HG02610 (cell line): ENCODE results near the gene CHTF18.
A peak's percentile ranks its signal among the peaks of the same experiment; 100 is the strongest.
"Not testable (repeated sequence)": the region's sequence is repeated elsewhere in the genome, so short reads cannot be mapped to it uniquely, and the experiment has no call there.

Source experiments
- ATAC-seq: cut with Tn5 transposase; IDR thresholded peaks from one replicate; pipeline ENCODE4 v1.9.1; 2021; ENCODE audit warnings: mild to moderate bottlenecking, moderate library complexity; ENCODE audit not compliant: unreplicated experiment

The CHTF18 gene

DNA sequence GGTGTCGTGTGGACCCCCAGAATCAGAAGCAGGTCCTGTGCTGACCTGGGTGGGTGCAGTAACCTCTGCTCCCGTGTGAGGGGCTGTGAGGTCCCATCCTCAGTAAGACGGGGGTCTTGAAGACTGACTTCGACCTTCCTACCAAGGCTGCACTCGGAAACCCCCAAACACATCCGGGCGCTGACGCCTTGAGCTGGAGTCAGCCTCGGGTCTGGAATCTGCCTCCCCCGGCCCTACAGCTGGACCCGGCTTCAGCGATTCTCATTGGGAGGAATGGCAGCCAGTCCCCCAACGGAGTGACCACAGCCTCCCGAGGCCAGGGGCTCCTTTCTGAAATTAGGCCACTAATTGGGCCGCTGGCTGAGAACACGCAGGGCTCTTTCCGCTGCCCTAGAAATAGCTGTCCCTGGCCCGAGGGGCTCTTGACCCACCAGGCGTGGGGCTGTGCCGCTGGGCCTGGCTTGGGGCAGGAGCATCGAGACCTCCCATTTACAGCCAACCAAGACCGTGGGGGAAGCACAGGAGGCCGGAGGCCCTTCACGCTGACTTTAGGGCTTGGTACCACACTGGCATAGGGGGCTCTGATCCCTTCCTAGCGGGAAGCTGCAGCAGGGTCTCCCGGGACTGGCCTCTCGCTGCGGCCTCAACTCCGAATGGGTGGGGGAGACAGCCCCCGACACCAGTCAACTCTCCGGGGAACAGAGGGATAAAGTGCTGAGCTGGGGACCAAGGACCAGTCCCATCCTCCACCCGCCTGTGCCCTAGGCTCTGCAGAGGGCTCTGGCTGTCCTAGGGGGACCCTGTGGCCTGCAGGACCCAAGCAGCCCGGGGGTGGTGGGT is 14.7 kb downstream of the CHTF18 start:
- ATAC-seq: no peak

DNA sequence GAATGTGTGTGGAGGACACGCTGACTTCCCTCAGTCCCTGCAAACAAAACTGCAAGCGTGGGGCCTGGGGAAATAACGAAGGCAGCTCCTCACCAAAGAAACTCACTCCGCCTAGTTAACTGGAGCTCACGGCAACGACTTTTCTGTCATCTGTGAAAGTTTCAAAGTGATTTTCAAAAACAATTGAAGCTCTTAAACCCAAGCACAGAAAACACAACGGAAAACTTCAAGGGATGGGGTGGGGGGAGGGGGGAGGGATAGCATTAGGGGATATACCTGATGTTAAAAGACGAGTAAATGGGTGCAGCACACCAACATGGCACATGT is 15.3 kb downstream of the CHTF18 start:
- ATAC-seq: no peak

DNA sequence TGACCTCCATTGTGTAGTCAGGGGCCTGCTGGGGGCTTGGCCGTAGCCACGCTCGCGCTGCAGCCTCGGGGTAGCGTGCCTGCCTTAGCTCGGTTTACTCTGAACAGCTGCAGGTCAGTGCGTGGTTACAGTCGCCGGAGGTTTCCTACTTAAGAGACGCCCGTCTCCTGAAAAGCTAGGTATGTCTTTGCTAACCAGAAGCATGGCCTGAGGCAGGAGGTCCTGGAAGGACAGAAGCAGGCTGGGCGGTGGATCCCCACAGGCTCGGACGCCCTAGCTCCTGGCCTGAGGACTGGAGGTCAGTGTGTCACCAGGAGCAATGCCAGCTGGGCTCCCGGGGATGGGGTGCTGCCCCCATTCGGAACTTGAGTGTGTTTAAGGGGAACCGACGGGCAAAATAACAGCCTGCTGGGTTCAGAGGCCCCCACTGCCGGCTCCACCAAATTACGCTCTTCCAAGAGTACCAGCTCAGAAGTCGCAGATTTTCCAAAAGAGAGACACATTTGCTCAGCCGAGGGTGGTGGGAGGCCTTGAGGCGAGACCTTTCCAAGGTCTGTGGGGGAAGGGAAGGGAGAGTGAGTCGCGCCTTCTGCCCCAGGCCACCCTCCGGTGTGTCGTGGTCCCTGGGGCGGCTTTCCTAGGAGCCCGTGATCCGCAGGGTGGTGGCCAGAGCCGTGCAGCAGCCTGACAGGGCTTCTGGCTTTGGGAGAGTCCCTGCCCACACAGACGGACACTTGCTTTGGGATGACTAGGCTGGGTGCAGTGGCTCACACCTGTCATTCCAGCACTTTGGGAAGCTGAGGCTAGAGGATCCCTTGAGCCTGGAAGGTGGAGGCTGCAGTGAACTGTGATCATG is 16.0 kb downstream of the CHTF18 start:
- no peak for ATAC-seq

DNA sequence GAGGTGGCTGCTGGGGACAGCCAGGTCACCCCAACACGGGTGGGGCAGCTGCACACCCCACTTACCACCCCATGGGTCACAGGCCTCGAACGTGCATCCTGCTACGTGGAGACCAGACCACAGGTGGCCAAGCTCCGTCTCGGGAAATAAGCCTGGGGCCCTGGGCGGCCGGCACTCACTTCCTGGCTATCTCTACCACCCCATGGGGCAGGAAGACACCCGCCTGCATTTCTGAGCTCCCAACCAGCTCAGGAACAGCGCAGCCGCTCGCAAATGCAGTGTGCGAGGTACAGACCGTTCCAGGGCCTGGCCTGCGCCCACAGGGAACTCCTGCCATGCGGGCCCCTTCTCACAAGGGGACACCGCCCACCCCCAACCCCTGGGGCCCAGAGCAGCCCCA is 17.1 kb downstream of the CHTF18 start:
- ATAC-seq: no peak

DNA sequence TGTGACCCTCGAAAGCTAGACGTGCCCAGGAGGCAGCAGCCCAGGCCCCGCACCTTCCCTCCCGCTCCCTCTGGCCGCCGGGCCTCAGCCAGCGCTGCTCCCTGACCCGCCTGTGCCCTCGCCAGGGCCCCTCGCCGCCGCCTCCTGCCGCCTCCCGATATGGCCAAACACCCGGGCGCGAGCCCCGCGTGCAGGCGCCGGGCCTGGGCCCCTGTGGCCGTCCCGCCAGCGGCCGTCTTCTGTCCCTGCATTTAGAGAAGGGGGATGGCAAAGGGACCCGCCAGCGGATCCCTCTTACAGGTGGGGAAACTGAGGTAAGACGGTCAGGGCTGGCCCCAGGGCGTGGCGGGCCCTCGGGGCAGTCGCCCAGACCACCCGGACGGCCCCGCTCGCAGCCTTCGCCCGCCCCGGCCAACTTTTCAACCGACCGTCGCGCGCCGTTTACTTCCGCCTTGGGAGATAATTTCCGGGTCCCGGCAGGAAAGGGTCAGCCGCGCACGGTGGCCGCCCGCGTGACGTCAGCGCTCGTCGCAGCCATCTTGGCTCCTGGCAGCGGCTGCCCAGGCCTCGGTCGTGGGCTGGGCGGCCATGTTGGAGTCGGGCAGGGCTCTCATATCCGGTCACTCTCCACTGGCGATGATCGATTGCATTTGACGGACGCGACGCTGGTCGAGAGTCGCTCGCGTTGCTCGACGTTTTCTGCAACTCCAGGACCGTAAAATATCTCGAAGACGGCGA is 19.1 kb downstream of the CHTF18 start:
- ATAC-seq: peak; percentile 83

DNA sequence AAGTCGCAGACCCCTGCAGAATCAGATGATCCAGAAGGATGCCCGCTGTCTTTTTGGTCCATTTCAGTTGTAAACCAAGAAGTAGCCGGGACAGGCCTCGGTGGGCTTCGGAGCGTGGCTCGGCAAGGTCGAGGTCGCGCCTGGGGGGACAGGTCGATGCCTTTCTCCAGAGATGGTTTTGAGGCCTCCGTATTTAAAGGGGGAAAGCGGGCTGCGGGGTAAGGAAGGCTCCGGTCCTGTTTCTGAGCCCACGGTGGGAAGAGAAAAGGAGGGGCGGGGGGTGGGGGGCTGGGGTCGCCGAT is 19.6 kb downstream of the CHTF18 start:
- no peak for ATAC-seq

DNA sequence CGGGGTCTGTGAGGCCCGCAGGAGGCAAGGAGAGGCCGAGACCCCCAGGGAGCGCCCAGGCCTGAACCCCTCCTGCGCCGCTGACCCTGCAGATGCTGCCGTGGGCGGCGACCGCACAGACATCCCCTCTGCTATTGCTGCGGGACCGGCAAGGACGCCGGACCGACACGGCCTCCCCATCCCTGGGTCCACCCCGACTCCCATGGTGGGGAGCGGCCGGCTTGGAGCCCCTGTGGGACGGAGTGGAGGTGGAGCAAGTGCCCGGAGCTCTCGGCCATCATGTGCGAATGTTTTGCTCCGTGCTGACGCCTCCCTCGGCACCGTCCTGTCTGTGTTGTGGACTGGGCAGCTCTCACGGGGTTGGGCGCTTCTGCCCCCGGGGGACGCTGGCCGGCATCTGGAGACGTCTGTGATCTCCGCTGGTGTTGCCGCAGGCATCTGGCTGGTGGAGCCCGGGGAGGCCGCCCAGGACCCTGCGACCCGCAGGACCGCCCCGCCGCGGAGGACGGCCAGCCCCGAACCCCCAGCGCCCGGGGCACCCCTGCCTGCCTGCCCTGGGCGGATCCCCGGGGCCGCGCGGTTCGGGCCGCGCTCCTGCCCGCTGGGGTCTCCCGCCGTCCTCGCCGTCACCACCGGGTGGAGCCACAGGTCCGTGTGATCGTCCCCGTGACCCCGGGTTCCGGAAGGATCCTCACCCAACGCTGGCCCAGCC is 24.9 kb downstream of the CHTF18 start:
- ATAC-seq: no peak

DNA sequence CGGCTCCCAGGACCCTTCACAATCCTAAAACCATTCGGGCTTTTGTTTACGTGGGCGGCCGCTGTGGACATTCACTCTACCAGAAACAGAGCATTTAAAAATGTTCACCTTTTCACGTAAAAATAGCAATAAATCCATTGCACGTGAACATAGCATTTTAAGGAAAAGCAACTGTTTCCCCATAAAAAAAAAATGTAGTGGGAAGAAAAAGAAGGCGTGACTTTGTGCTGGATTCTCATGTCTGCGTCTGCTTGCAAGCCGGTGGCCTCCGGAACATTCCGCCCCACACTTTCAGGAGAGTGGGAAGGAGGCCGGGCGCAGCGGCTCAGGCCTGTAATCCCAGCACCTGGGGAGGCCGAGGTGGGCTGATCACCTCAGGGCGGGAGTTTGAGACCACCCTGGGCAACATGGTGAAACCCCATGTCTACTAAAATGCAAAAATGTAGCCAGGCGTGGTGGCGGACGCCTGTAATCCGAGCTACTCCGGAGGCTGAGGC is 25.5 kb downstream of the CHTF18 start:
- no peak for ATAC-seq

DNA sequence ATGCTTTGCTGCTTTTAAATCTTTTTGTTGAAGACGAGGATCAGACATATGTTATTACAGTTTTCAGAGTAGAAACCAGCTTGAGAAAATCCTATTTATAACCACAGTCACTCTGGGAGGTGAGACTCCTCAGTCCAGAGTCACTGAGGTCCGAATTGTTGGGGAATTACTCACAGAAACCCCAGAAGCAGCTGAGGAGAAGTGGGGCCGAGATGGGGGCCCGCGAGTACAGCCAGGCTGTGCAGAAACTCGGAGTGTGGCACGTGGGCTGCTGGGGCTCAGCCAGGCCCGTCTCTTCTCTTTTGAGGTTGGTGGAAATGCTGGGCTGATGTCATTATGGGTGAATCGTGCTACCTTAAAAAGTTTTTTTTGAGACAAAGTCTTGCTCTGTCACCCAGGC is 26.6 kb downstream of the CHTF18 start:
- no peak for ATAC-seq

DNA sequence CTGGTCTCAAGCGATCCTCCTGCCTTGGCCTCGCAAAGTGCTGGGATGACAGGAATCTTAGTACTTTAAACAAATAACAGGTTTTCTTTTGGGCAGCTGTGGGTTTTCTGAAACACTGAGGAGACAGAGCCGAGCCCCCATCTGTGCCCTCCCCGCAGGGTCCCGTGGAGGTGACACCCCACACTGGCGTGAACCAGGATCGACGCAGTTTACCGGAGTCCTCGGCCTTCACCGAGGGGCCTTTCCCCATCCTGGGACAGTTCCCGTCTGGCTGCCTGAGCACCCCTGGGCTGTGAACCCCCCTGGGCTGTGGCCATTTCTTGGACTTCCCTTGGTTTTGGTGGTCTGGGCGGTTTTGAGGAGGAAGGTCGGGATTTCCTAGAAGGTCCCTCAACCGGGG is 27.4 kb downstream of the CHTF18 start:
- ATAC-seq: no peak

DNA sequence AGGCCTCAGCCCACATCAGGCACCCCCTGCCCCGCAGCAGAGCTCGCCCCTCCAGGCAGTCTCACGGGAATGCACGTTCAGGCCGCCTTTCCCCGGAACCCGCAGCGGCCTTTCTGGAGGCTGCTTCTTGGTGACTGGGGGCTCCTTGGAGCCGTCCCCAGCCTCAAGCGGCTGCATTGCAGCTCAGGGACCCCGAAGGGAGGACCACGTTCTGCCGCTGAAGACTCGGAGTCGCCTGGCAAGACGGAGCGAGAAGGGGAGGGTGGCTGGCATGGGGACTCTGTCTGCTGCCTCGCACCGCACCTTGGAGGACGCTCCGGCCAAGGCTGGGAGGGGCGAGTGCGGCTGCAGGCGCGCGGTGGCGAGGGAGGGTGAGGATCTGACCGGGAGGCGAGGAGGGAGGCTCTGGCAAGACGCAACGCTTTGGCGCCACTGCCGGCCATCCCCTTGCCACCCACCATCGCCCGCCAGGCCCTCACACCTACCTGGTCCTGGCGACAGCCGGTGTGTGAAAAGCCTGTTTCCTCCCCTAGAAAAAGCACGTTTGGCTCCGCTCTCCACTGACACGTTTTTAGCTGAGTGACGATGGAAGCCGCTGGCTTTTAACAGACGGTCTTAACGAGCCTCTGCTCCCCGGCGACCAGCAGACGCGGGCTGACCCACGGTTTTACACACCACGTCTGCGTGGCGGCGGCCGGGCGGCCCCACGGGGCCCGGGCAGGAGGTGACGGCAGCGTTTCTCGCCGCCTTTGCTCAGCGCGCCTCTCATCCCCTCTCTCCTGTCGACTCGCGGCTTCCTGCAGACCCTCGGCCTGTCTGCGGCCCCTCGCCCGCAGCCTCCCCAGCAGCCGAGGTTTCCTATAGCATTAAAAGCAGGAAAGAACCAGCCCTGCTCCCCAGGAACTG is 28.8 kb downstream of the CHTF18 start:
- ATAC-seq: no peak

DNA sequence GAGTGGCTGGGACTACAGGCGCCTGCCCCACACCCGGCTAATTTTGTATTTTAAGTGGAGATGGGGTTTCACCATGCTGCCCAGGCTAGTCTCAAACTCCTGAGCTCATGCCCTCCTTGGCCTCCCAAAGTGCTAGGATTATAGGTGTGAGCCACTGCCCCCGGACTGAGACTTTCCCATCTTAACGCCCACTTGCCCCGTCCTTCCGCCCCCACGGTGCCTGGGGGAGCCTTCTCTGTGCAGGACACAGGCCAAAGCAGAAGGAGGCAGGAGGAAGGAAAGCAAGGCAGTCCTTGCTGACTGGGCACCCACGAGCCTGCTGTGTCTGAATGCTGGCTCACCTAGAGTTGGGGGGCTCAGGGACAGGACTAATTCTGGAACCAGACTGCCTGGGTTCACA is 29.7 kb downstream of the CHTF18 start:
- ATAC-seq: no peak

DNA sequence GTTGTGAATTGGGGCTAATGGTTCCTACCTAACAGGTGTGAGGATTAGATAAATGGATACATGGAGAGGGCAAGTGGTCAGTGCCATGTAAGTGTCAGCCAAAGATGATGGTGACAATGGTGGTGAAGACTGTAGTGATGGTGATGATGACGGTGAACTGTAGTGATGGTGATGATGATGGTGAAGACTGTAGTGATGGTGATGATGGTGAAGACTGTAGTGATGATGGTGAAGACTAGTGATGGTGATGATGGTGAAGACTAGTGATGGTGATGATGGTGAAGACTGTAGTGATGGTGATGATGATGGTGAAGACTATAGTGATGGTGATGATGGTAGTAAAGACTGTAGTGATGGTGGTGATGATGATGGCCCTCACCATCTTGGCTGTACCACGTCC is 30.2 kb downstream of the CHTF18 start:
- no peak for ATAC-seq

DNA sequence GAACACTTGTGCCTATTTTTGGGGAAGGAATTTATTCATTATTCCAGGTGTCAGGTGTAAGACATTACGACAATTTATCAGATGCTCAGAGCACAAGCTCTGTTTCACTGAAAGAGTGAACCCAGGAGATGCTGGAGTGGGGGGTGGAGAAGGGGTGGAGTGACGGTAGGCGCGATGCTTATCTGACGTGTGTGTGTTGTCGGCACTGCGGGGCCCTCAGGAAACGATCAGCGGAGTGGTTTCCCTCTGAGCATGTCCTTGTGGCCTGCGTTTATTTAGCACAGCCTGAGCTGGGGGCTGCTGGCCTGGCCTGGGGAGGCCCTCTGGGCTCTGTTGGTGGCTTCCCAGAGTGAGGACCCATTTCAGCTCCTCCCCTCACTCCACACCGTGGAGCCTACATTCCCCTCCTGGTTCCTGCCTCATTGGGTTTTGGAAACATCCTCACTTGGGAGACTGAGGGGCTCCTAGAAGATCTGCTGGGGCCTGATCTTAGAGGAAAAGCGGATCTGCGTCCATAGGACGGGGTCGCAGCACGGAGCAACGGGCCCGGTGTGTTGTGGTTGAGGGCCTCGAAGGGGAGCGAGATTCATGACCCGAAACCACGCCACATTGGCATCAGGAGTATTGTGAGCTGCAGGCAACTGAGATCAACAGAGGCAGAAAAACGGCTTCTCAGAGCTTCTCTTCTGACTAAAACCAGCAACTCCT is 31.1 kb downstream of the CHTF18 start:
- ATAC-seq: no peak

DNA sequence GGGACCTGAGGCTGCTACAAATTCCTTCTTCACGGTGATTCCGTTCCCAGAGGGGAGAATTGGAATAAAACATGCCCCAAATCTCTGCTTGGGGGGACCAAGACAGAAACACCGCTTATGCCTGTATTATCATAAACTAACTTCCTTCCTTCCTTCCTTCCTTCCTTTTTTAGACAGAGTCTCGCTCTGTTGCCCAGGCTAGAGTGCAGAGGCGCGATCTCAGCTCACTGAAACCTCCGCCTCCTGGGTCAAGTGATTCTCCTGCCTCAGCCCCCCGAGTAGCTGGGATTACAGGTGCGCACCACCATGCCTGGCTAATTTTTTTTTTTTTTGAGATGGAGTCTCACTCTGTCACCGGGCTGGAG is 31.6 kb downstream of the CHTF18 start:
- ATAC-seq: not testable (repeated sequence)

DNA sequence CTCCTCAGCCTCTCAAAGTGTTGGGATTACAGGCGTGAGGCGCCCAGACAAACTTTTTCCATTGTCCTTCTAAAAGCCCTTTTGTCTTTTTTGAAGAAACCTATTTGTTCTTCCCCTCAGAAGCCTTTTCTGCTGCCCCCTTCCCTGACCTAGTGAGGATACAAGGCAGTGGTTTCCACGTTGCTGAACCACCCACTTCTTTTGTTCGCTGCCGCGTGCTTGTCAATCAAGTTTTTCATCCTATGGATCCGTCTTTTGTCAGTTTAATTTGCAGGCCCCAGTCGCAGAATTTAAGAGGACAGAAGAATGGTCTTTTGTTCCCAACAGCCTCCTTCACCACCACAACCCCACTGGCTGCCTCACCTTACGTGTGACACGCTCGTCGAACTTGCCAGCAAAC is 32.3 kb downstream of the CHTF18 start:
- ATAC-seq: no peak

DNA sequence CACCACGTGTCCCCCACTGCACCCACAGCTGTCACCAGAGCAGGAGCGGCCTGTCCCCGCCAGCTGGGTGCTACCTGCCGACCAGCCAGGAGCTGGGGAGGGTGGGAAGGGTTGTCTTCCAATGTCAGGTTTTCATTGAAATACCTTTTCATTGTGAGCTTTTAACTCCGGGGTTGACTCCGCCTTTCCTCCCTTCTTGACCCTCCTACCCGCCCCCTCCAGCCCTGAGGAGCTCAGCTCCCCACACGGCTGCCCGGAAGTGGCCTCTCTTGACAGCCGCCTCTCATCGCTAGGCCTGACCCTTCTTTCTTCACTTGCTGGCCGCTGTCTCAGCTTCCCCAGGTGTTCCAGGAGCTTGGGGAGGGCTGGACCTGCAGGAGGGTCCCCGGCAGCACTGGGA is 33.3 kb downstream of the CHTF18 start:
- ATAC-seq: no peak

DNA sequence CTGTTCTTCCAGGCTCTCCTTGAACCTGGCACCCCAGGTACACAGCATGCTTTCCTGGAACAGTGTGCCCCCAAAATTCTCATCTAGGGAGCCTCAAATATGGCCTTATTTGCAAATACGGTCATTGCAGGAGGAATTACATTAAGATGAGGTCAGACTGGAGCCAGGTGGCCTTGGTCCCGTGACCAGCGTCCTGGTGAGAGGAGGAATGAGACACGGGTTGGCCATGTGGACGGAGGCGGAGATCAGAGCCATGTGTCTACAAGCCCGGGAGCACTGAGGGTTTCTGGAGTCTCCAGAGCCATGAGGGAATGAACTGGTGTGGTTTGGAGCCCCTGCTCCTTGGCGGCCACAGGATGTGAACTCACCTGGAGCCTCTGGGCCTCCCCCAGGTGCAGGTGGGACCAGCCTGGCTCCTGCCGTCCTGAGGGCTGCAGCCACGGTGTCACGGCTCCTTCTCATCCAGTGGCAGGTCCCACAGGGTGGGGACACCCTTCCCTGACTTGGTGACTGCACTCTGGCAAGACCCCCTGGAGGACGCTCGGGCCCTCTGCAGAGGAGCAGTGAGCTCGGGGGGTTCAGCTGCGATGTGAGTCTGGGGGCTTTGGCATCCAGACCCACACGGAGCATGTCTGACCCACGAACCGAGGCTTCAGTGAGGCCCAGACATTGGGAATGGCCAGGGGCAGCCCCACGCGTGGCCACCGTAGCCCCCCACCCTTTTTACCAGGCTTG is 33.9 kb downstream of the CHTF18 start:
- no peak for ATAC-seq

DNA sequence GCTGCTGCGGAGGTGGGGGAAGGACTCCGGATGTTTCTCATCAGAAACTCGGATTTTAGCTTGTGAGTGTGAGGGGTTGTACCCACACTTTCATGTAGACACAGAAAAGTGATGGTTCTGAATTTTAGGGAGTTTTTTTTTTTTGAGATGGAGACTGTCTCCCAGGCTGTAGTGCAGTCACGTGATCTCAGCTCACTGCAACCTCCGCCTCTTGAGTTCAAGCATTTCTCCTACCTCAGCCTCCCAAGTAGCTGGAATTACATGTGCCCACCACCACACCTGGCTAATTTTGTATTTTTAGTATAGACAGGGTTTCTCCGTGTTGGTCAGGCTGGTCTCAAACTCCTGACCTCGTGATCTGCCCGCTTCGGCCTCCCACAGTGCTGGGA is 34.5 kb downstream of the CHTF18 start:
- no peak for ATAC-seq
